HG02759 (cell line): ENCODE results near the gene OPN3.
A peak's percentile ranks its signal among the peaks of the same experiment; 100 is the strongest.

Experiments used
- ATAC-seq: cut with Tn5 transposase; IDR thresholded peaks from one replicate; pipeline ENCODE4 v1.9.1; 2021; ENCODE audit warnings: mild to moderate bottlenecking, moderate library complexity; ENCODE audit not compliant: unreplicated experiment

Gene OPN3

DNA sequence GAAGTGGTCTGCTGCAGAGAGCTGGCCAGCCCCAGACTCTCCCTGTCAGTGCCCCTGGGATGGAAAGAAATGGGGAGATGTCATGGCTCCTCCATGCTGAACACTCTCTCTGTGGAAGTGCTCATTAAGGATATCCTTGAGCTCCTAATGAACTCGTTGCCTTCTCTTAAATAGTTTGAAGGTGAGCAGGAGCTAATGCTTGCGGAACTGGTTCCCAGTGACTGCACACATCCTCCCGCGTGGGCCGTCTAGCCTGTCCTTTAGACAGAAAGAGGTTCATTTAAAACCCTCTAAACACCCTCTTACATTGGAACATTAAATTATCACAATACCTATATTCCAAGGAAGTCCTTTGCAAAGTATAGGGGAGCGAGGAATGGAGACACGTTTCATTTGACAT, 6.0 kb upstream of the OPN3 start:
- no peak for ATAC-seq

GRCh38 chr1:241645199-241645598, 5.0 kb upstream of the OPN3 start:
- no peak for ATAC-seq

- ATAC-seq, result no peak
These were observed 4.1 kb upstream of the OPN3 start for GRCh38 chr1:241644259-241644658.

GRCh38 chr1:241642593-241642944, 2.4 kb upstream of the OPN3 start:
- no peak for ATAC-seq

- ATAC-seq, result no peak
These were observed 1.8 kb upstream of the OPN3 start for GRCh38 chr1:241641773-241642592.

DNA sequence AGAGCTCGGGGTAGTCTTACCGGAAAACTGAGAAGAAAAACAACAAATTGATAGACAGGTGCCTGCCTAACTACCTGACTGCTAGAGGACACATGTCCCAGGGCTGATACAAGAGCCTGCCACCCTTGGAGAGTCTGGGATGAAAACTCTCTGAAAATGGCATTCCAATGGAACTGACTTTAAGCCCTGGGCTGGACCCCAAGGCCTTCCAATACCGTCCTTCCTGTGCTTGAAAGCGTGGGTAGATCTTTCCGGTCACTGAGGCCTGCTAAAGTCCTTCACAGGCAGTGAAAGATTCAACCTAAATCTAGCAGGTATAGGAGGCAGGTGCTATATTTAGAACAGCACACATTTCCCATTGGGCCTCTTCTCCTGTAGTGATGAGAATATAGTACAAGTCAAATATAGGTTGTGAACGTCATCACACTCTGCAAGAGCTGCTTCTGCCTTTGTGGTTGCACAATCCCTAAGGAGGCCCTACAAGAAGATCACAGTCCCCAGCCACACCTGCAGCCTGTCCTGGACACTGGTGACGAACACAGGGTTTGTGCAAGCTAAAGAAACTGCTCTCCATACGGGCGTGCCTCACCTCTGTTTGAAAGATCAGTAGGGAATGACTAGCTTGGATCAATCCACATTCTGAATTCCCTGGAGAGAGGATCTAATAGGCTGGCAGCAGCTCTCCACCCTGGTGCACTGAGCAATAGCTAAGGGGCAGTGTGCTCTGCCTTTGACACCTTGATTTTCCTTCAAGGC, 876 bp upstream of the OPN3 start:
- ATAC-seq, result no peak

DNA sequence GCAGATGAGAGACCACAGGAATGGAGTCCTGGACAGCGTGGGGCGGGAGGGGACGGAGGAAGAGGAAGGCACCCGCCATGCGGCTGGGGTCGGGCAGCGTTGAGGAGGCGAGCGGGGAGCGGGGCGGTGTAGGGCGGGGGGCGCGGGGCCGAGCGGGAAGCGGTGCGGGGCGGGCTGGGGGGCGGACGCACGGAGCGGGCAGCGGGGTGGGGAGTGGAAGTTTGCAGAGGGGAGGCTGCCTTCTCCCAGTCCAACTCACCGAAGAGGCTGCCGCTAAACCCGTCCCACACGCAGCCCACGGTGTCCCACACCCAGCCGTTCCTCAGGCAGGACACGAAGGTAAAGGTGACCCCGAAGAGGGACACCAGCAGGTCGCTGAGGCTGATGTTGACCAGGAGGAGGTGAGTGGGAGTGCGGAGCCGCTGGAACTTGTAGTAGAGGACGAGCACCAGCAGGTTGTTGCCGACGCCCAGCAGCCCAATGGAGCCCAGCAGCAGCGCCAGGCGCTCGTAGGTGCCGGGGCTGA, 483 bp downstream of the OPN3 start:
- ATAC-seq, result peak; percentile 56

DNA sequence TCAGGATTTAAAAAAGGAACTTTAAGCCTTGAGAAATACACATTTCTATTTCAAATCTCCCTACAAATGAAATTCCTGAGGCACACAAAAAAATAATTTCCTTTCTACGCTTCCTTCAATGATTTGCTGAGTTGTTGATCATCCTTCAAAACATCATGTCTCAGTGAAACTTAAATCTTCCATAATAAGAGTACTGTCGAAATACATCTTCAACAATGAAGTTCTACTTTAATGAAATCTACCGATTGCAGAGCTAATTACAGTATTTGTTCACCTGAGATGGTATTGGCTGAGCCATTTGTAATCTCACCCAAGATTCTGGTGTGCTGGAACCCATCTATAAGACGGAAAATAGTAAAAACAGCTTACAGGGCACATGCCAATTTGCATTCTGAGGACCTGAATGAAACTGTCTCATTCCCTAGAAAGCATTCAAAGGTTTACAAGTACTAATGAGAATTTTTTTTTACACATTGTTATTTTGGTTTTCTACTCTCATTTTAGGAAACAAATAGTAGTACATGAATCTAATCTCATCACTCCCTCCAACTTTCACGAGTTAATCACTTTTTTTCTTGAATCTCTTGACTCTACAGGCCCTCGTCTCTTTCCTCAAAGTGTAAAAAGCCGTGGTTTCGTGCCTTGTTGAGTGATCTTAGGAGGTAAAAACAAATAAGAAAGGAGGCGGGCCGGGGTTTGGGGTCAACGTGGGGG, 1.1 kb downstream of the OPN3 start:
- ATAC-seq, result no peak

DNA sequence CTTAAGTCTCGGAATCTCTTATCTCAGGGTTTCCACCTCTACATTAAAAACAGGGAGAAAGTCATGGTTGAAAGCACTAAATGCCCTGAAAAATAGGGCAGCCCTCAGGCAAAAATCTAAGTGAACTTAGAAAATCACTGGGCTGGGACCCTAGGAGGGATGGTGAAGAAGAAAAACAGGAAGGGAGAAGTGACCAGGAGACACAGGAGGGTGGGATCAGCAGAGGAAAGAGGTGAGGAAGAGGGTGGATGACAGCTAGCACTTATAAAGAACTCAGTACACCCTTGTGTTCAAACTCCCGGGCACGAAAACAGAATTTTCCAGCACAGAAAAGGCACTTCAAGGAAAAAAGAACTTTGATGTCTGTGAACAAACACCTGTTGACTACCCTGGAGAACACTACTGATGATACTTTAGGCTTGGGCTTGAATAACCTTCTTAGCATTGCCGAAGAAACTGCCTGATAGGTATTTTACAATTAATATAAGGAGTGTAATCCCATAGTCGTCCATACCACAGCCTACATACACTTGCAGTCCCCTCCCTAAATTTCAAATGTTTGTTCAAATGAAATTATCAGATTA, 2.0 kb downstream of the OPN3 start:
- no peak for ATAC-seq

DNA sequence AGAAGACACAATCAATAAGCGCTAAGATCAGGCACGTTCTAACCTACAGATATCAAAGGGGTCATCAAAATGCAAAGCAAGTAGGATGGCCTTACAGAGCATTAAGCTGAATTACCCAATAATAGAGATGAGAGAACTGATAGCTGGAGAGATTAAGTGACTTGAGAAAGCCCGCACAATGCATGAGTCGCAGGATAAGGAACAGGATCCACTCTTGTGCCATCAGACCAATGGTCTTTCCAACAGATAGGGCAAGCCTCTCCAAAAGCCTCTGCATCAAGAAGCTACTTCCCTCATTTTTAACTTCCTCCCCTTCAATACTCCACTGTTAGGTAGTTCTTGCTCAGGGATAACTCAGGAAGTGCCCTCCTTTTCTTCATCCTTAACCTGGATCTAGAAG, 2.6 kb downstream of the OPN3 start:
- no peak for ATAC-seq

- no peak for ATAC-seq
These were observed 3.1 kb downstream of the OPN3 start for GRCh38 chr1:241637046-241637590.

- ATAC-seq, result no peak
These were observed 3.9 kb downstream of the OPN3 start for GRCh38 chr1:241636291-241636690.

- ATAC-seq, result no peak
These were observed 4.5 kb downstream of the OPN3 start for GRCh38 chr1:241635556-241636152.

DNA sequence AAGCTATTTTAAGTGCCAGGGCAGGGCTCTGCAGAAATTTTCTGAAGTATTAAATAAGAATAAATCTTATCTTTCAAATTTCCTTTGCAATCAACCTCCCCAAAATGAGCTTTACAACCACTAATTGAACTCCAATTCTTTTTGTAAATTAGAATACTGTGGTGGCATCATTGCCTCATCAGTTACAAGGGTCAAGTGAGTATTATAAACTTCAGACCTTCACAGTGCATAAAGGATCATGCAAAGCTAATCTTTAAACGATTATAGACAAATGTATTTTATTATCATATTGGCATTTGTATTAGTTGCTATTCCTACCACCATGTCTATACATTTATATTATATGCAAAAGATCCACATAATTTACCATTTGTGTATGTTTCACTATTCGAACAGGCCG, 7.2 kb downstream of the OPN3 start:
- no peak for ATAC-seq

DNA sequence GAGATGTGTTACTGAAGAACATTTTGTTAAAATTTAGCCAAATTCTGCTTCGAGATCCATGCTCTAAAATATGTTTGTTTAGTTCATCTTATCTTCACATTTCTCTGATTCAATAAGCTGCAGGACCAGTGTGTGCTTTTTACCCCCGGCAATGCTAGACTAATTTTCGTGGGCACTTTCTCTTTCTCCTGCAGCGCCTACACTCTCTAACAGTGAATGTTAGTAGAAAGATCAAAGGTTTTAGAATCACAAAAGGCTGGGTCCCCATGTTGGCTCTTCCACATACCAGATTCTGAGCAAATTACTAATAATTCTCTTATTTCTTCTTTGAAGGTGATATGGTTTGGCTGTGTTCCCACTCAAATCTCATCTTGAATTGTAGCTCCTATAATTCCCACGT, 8.5 kb downstream of the OPN3 start:
- no peak for ATAC-seq

DNA sequence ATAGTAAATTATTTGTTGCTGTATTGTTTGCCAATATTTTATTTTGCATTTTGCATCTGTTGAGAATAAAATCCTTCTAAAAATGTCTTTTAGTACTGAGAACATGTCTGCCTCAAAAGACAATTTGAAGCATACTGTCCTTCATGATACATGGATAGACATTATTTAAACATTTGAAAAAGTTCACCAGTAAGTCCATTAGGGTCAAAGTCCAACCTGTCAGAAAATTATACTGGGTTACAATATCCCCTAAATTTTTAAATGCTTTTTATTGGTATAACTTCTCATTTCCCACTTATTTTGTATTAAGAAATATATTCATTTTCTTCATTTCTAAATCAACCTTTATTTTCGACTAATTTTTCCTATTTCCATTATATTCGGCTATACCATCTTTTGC, 9.3 kb downstream of the OPN3 start:
- no peak for ATAC-seq

GRCh38 chr1:241630476-241630875, 9.7 kb downstream of the OPN3 start:
- no peak for ATAC-seq

- no peak for ATAC-seq
These were observed 10.2 kb downstream of the OPN3 start for GRCh38 chr1:241630005-241630404.

DNA sequence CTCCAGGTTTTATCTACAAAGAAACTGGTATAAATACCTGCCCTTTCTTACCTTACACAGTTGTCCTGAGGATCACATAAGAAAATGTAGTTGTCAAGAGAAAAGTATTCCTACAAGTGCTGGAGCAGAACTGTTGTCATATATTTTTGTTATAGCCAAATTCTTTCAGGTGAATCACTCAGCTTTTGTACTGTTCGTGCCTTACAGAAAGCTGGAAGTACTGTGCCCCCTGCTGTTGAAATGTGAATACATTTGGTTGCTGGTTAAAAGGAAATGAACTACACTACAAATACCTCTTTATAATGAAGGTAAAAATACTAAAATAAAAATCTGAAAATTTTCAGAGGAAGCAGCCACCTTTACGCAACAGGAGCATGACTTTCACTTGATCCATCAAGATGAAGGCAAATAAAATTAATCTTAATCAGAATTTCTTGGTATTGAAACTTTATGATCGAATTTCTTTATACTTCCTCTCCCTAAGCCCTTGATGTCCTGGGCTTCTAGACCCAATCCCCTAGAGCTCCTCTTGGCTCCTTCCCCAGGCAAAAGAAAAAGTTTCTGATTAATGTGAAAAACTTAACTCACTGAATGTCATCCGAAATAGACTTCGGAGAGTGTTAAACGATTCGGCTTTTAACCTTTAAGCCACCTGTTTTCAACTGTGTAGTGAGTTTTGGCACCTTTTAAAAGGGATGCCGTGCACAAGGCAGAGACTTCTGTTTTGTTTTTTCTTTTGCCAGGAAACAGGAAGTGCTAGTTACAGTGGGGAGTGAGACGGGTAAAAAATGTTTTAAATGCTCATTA, 12.5 kb downstream of the OPN3 start:
- peak; percentile 77 for ATAC-seq

- ATAC-seq, result no peak
These were observed 15.2 kb downstream of the OPN3 start for GRCh38 chr1:241624935-241625334.
